HEK293 (cell line): Measurements from ENCODE around the gene CCDC85B.
A peak's percentile ranks its signal among the peaks of the same experiment; 100 is the strongest.

Source experiments
- CTCF ChIA-PET: fragments of 350-600 bp; formaldehyde crosslinking; extraction: SDS; loops from one replicate; lab custom pipeline; 2021; ENCODE audit warnings: antibody characterized with exemption; lab: Yijun Ruan, JAX
- POLR2A ChIA-PET: fragments of 300-600 bp; formaldehyde crosslinking; extraction: SDS; loops from one replicate; lab custom pipeline; 2020; ENCODE audit warnings: antibody characterized with exemption, inconsistent platforms; lab: Yijun Ruan, JAX
- H3K27ac ChIP-seq: fragments of 200-500 bp; sonication (Bioruptor generic); 2 replicates; pipeline ENCODE4 v1.5.1; 2014; ENCODE audit warnings: low read depth, low read length, control low read depth, inconsistent platforms; ENCODE audit errors: extremely low read depth
- H3K36me3 ChIP-seq, 2 experiments: fragments of 200-500 bp in 1 of 2; sonication (Bioruptor generic) in 1 of 2; 1 replicate in 1 of 2; 2 replicates in 1 of 2; pipeline ENCODE4 v1.5.1; 2014 to 2017; ENCODE audit warnings: inconsistent platforms in 2 of 2, low read length in 2 of 2; ENCODE audit not compliant: control insufficient read depth in 2 of 2, insufficient read depth in 1 of 2
- H3K4me1 ChIP-seq: fragments of 200-500 bp; sonication (Bioruptor generic); 2 replicates; pipeline ENCODE4 v1.5.1; 2014; ENCODE audit warnings: mild to moderate bottlenecking, low read length, inconsistent platforms; ENCODE audit not compliant: control insufficient read depth, insufficient read depth
- H3K4me3 ChIP-seq: 2 replicates; pipeline ENCODE4 v1.5.1; 2011; ENCODE audit warnings: low read depth, mild to moderate bottlenecking, control low read depth, low read length, moderate library complexity
- H3K9me3 ChIP-seq: fragments of 200-500 bp; sonication (Bioruptor generic); 2 replicates; pipeline ENCODE4 v1.5.1; 2014; ENCODE audit warnings: low read depth, low read length, inconsistent platforms; ENCODE audit not compliant: control insufficient read depth, insufficient read depth
- IKZF3 ChIP-seq: fragments of 450-650 bp; IDR thresholded peaks from 2 replicates; pipeline ENCODE4 v1.5.0; 2018; ENCODE audit warnings: missing biosample characterization, mild to moderate bottlenecking, missing genetic modification characterization, moderate library complexity
- KLF1 ChIP-seq: fragments of 450-650 bp; formaldehyde crosslinking; IDR thresholded peaks from 2 replicates; pipeline ENCODE4 v1.5.1; 2016; ENCODE audit warnings: missing biosample characterization, missing genetic modification characterization
- KLF9 ChIP-seq: fragments of 450-650 bp; formaldehyde crosslinking; IDR thresholded peaks from 2 replicates; pipeline ENCODE4 v1.5.1; 2016; ENCODE audit warnings: missing biosample characterization, missing genetic modification characterization, low read depth
- REPIN1 ChIP-seq: fragments of 450-650 bp; formaldehyde crosslinking; IDR thresholded peaks from 2 replicates; pipeline ENCODE4 v1.5.1; 2017; ENCODE audit warnings: missing biosample characterization, missing genetic modification characterization, low read depth
- SETDB1 ChIP-seq: IDR thresholded peaks from one replicate; pipeline ENCODE4 v1.6.1; 2017; ENCODE audit warnings: mild to moderate bottlenecking, low read length, moderate library complexity, mixed read lengths; ENCODE audit not compliant: insufficient read length
- ZFP3 ChIP-seq: fragments of 450-650 bp; formaldehyde crosslinking; IDR thresholded peaks from 2 replicates; pipeline ENCODE4 v1.5.1; 2016; ENCODE audit warnings: low read depth, missing biosample characterization, missing genetic modification characterization
- ZNF114 ChIP-seq: fragments of 450-650 bp; formaldehyde crosslinking; IDR thresholded peaks from 2 replicates; pipeline ENCODE4 v1.5.0; 2017; ENCODE audit warnings: missing biosample characterization, missing genetic modification characterization
- ZNF560 ChIP-seq: fragments of 450-650 bp; formaldehyde crosslinking; IDR thresholded peaks from 2 replicates; pipeline ENCODE4 v1.5.1; 2017; ENCODE audit warnings: missing biosample characterization, missing genetic modification characterization, borderline replicate concordance
- ZNF776 ChIP-seq: fragments of 450-650 bp; formaldehyde crosslinking; IDR thresholded peaks from 2 replicates; pipeline ENCODE4 v1.5.0; 2017; ENCODE audit warnings: missing biosample characterization, missing genetic modification characterization, borderline replicate concordance
- ZNF843 ChIP-seq: fragments of 450-650 bp; formaldehyde crosslinking; IDR thresholded peaks from 2 replicates; pipeline ENCODE4 v1.5.1; 2016; ENCODE audit warnings: missing biosample characterization, missing genetic modification characterization
- TF ChIP-seq, protein P1 (sequence below): fragments of 450-650 bp; formaldehyde crosslinking; IDR thresholded peaks from 2 replicates; pipeline ENCODE4 v1.5.1; 2016; ENCODE audit warnings: missing biosample characterization, missing genetic modification characterization
- TF ChIP-seq, protein P2 (sequence below): fragments of 450-650 bp; IDR thresholded peaks from 2 replicates; pipeline ENCODE4 v1.5.1; 2018; ENCODE audit warnings: missing biosample characterization, missing genetic modification characterization

Gene CCDC85B

DNA sequence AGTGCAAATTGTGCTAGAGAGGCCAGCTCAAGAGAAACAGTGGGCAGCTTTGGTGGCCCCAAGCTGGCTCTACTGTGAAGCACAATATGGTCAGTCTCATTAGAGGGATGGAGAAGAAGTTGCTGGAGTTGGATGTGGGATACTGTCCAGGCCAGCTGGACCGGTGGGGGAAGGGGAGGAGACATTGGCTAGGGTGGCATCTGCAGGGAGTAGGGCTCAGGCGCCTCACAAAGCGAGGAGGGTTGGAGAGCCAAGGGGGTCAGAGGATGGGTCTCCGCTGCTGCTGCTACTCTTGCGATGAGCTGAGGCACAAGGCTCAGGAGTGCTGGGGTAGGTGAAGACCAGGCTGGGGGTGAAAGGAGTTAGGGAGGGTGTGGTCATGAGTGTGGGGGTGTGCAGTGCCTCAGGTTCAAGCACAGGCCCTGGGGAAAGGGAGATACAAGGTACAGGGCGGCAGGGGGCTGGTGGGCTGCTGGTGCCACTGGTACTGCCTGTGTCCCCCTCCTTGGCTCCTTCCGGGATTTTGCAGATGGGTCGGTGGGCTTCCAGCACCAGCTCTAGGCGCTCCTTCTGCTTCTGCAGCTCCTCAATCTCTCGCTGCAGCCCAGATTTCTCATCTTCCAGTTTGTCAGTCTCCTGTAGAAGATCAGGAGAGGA is 2.3 kb downstream of the CCDC85B start:
- Histone ChIP-seq H3K9me3 (no peaks in the 10 kb centered on the region), H3K27ac (no peak overlapping the region), H3K4me3 (no peak overlapping the region), H3K4me1 (no peaks in the 10 kb centered on the region)
- ChIA-PET POLR2A (interaction anchor here (0.6 to 5.6 kb wide), 5 partner anchors 7 to 505 kb away, joined by 3 to 74 read pairs (median 3); partner anchors contain the start of genes FOSL1 and MUS81), CTCF (interaction anchor here (0.6 to 1.9 kb wide), 2 partner anchors 33 to 1133 kb away, joined by 3 to 5 read pairs; no protein-coding TSS in a partner anchor)
- TF ChIP-seq KLF9 (tag by site-specific recombination) (peak; percentile 44), KLF1 (peak; percentile 21; the same call in 1 of the 2 replicates), ZNF776 (tag by site-specific recombination) (no peak)
- TF ChIP-seq, all 188 proteins: peak for 2
- peaks cover 0 to 3% of the 10 kb centered on the region in 2 experiments; a peak in 1 of 3 replicates for H3K36me3 ChIP-seq

DNA sequence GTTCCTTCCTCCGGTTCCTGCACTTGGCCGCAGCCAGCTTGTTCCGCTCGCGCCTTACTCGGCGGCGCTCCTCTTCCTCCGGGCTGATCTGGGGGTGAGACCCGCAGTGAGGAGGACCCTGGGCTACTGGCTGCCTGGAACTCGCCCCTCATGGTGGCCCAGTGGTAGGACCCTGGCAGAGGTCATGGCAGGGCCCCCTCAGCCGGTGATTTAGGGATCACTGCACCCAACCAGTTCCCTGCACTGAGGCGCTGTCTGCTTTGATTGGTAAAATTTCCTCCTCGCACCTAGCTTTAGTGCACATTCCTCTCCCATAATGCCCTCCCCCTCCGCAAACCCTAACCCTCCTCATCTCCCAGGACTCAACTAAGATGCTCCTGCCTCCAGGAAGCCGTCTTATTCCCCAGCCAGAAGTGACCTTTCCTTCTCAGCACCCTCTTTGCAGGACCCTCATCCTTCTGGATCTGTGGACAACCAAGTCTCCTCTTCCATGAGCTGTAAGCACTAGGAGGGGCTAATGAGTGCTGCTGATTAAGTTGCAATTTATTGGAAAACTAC is 3.6 kb downstream of the CCDC85B start:
- CTCF ChIA-PET: interaction anchor here (0.6 to 1.1 kb wide), 4 partner anchors 13 to 492 kb away, joined by 3 to 6 read pairs (median 4); no protein-coding TSS in a partner anchor
- H3K4me1 ChIP-seq: no peaks in the 10 kb centered on the region
- peaks cover 0 to 3% of the 10 kb centered on the region in 2 experiments; a peak in 1 of 3 replicates for H3K36me3 ChIP-seq
- POLR2A ChIA-PET: interaction anchor here (0.7 to 1.9 kb wide), 4 partner anchors 20 to 173 kb away, joined by 3 to 7 read pairs (median 4); partner anchors contain the start of genes MUS81 and RNASEH2C
- no peak overlapping the region for H3K4me3 ChIP-seq
- H3K9me3 ChIP-seq: no peaks in the 10 kb centered on the region
- TF ChIP-seq, protein P1, sequence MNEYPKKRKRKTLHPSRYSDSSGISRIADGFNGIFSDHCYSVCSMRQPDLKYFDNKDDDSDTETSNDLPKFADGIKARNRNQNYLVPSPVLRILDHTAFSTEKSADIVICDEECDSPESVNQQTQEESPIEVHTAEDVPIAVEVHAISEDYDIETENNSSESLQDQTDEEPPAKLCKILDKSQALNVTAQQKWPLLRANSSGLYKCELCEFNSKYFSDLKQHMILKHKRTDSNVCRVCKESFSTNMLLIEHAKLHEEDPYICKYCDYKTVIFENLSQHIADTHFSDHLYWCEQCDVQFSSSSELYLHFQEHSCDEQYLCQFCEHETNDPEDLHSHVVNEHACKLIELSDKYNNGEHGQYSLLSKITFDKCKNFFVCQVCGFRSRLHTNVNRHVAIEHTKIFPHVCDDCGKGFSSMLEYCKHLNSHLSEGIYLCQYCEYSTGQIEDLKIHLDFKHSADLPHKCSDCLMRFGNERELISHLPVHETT (tag by site-specific recombination): no peak
- TF ChIP-seq REPIN1 (no peak), SETDB1 (no peak), ZFP3 (no peak), ZNF114 (tag by site-specific recombination) (no peak)
- H3K27ac ChIP-seq: no peak overlapping the region

DNA sequence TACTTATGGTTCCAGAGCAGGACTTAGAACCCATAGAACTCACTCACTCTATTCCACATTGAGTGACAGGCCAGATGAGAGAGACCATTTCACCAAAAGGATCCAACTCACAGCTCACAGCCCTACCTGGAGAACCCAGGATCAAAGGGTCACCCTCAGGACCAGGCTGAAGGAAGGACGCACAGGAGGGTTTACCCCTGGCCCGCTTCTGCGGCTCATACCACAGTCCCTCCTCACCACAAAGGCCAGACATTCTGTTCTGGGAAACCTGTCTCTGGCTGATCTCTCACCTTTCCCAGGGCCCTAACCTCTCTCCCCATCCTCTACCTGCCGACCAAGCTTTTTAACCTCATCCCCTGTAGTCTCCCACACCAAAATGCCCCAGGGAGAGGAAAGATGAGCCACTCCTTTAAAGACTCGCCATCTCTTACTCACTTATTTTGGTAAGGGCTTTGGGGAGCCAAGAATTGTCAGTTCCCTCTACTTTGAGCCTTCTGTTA is 5.1 kb downstream of the CCDC85B start:
- Histone ChIP-seq H3K27ac (no peak overlapping the region), H3K4me3 (no peak overlapping the region)
- CTCF ChIA-PET: interaction anchor here (1.2 kb wide), 1 partner anchor 16 kb away, joined by 3 read pairs; no protein-coding TSS in a partner anchor

More for the DNA sequence above, 5.1 kb downstream of the CCDC85B start:
- TF ChIP-seq IKZF3 (tag by site-specific recombination) (no peak), ZNF560 (tag by site-specific recombination) (no peak), ZNF843 (no peak)
- TF ChIP-seq, protein P2, sequence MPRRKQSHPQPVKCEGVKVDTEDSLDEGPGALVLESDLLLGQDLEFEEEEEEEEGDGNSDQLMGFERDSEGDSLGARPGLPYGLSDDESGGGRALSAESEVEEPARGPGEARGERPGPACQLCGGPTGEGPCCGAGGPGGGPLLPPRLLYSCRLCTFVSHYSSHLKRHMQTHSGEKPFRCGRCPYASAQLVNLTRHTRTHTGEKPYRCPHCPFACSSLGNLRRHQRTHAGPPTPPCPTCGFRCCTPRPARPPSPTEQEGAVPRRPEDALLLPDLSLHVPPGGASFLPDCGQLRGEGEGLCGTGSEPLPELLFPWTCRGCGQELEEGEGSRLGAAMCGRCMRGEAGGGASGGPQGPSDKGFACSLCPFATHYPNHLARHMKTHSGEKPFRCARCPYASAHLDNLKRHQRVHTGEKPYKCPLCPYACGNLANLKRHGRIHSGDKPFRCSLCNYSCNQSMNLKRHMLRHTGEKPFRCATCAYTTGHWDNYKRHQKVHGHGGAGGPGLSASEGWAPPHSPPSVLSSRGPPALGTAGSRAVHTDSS (tag by site-specific recombination): no peak
- no peaks in the 10 kb centered on the region for H3K4me1 ChIP-seq
- POLR2A ChIA-PET: interaction anchor here (0.5 kb wide), 1 partner anchor 364 kb away, joined by 4 read pairs; no protein-coding TSS in a partner anchor
- peaks cover 0 to 3% of the 10 kb centered on the region in 2 experiments; a peak in 1 of 3 replicates for H3K36me3 ChIP-seq
- H3K9me3 ChIP-seq: no peaks in the 10 kb centered on the region
